HepG2 (cell line): ENCODE data around the gene ZSCAN2. TPM values are rescaled to one million over a fixed set of nuclear protein-coding genes. Genes with fewer than 3 reads are reported as not detected.
A peak's percentile ranks its signal among the peaks of the same experiment; 100 is the strongest.

ENCODE experiments used
- E2F5 ChIP-seq: sonication (generic); formaldehyde crosslinking; conservative IDR thresholded peaks from 2 replicates; pipeline ENCODE4 v1.4.0; 2020; ENCODE audit warnings: missing genetic modification reagents
- FOXC1 ChIP-seq: sonication (generic); formaldehyde crosslinking; IDR thresholded peaks from 2 replicates; pipeline ENCODE4 v1.8.0; 2022; ENCODE audit warnings: mild to moderate bottlenecking, missing genetic modification reagents, borderline replicate concordance
- GATA4 ChIP-seq: sonication (generic); IDR thresholded peaks from 2 replicates; pipeline ENCODE4 v1.6.1; 2016; ENCODE audit warnings: antibody characterized with exemption, low read depth, borderline replicate concordance
- HNF4G ChIP-seq, 2 experiments: sonication (generic) in 1 of 2; formaldehyde crosslinking in 1 of 2; IDR thresholded peaks; 2 replicates each; pipeline versions ENCODE4 v1.4.0 to v1.6.1; 2011 to 2020; ENCODE audit warnings: borderline replicate concordance in 2 of 2, low read depth in 2 of 2, mild to moderate bottlenecking in 2 of 2, low read length in 1 of 2, missing genetic modification reagents in 1 of 2, moderate library complexity in 1 of 2
- HOXA7 ChIP-seq: sonication (generic); formaldehyde crosslinking; IDR thresholded peaks from 2 replicates; pipeline ENCODE4 v1.8.1; 2022; ENCODE audit warnings: mild to moderate bottlenecking, missing genetic modification reagents, moderate library complexity
- NPAS2 ChIP-seq: sonication (generic); formaldehyde crosslinking; IDR thresholded peaks from 2 replicates; pipeline ENCODE4 v1.8.0; 2022; ENCODE audit warnings: mild to moderate bottlenecking, missing genetic modification reagents, borderline replicate concordance
- PAXIP1 ChIP-seq: sonication (generic); formaldehyde crosslinking; conservative IDR thresholded peaks from 2 replicates; pipeline ENCODE4 v1.4.0; 2020; ENCODE audit warnings: mild to moderate bottlenecking, missing genetic modification reagents, moderate library complexity
- PITX1 ChIP-seq: sonication (generic); formaldehyde crosslinking; IDR thresholded peaks from 2 replicates; pipeline ENCODE4 v1.5.1; 2020; ENCODE audit warnings: mild to moderate bottlenecking, missing genetic modification reagents
- POLR2AphosphoS5 ChIP-seq: IDR thresholded peaks from 2 replicates; pipeline ENCODE4 v1.6.1; 2012; ENCODE audit warnings: low read depth, low read length
- RFX1 ChIP-seq: fragments of 450-650 bp; IDR thresholded peaks from 2 replicates; pipeline ENCODE4 v1.6.1; 2017
- SMAD9 ChIP-seq: sonication (generic); formaldehyde crosslinking; IDR thresholded peaks from 2 replicates; pipeline ENCODE4 v1.5.1; 2020; ENCODE audit warnings: mild to moderate bottlenecking, missing genetic modification reagents
- SNAI1 ChIP-seq: sonication (generic); formaldehyde crosslinking; IDR thresholded peaks from 2 replicates; pipeline ENCODE4 v1.5.0; 2020; ENCODE audit warnings: mild to moderate bottlenecking, missing genetic modification reagents, borderline replicate concordance
- ZFP41 ChIP-seq: sonication (generic); formaldehyde crosslinking; IDR thresholded peaks from 2 replicates; pipeline ENCODE4 v1.4.0; 2020; ENCODE audit warnings: mild to moderate bottlenecking, missing genetic modification reagents, borderline replicate concordance
- ZKSCAN5 ChIP-seq: sonication (generic); formaldehyde crosslinking; IDR thresholded peaks from 2 replicates; pipeline ENCODE4 v1.5.1; 2020; ENCODE audit warnings: mild to moderate bottlenecking, missing genetic modification reagents
- ZNF292 ChIP-seq: sonication (generic); formaldehyde crosslinking; IDR thresholded peaks from 2 replicates; pipeline ENCODE4 v1.8.1; 2022; ENCODE audit warnings: mild to moderate bottlenecking, low read depth, missing genetic modification reagents, borderline replicate concordance
- ZNF574 ChIP-seq: sonication (generic); formaldehyde crosslinking; IDR thresholded peaks from 2 replicates; pipeline ENCODE4 v1.4.0; 2020; ENCODE audit warnings: missing genetic modification reagents
- polyA plus RNA-seq, 8 experiments: library from polyadenylated mRNA; depleted of rRNA in 3 of 8; stranded (reverse) in 7 of 8; unstranded in 1 of 8; fragments of >200 nt; fragmentation: Illumina TruSeq in 4 of 8; extraction: Trizol in 4 of 8; gene quantifications; 2 replicates each; pipeline versions ENCODE4 v1.2.1 to v1.2.3, GENCODE V29; 2011 to 2016; ENCODE audit warnings: low read depth in 4 of 8, missing spikeins in 1 of 8, mixed read lengths in 1 of 8; ENCODE audit not compliant: insufficient read depth in 1 of 8
- total RNA-seq, 5 experiments: library from RNA; depleted of rRNA; stranded (reverse); fragments of >200 nt; fragmentation: Illumina TruSeq; extraction: Trizol; gene quantifications; 2 replicates each; pipeline ENCODE4 v1.2.3, GENCODE V29; 2016; ENCODE audit warnings: low read depth in 1 of 5

Gene ZSCAN2
- total and polyA plus RNA-seq, 2 of the 13 experiments (the other 11 are each of a cell fraction or from before 2014, with no cell fraction given): 11.4 to 21.5 TPM

- TF ChIP-seq PAXIP1 (CRISPR knock-in tag) (peak; percentile 98), ZFP41 (CRISPR knock-in tag) (no peak), ZKSCAN5 (no peak), E2F5 (CRISPR knock-in tag) (no peak), HNF4G (IDR thresholded peaks at IDR 0.05; ENCODE audit: borderline replicate concordance, low read depth, low read length) (peak; percentile 96), HNF4G (CRISPR knock-in tag; IDR thresholded peaks at IDR 0.05; ENCODE audit: borderline replicate concordance, low read depth) (peak; percentile 93), SMAD9 (CRISPR knock-in tag) (no peak), PITX1 (peak; percentile 96), POLR2AphosphoS5 (no peak), ZNF292 (peak; percentile 70; the same call in 1 of the 2 replicates), RFX1 (no peak), FOXC1 (0 out of 2 replicates have a peak, but pooled peaks have one; percentile 64), HOXA7 (no peak), ZNF574 (peak; percentile 49), NPAS2 (no peak), GATA4 (0 out of 2 replicates have a peak, but pooled peaks have one; percentile 34), SNAI1 (CRISPR knock-in tag) (peak; percentile 76; the same call in 1 of the 2 replicates)
Measured at GRCh38 chr15:84606653-84607120, 5.9 kb downstream of the ZSCAN2 start (continued).
